Transverse colon (tissue), 4 donors: ENCODE measurements around the gene PGLYRP3. TPM values are rescaled to one million over a fixed set of nuclear protein-coding genes. Genes with fewer than 3 reads are reported as not detected.

Source experiments
- DNase-seq: peaks from one replicate; pipeline ENCODE4 v3.0.0-alpha.2; 2019
- H3K27ac ChIP-seq, 4 donors: fragments of 200-600 bp; sonication (generic); 2 replicates each; pipeline ENCODE4 v1.5.1; 2016 to 2018; ENCODE audit warnings: inconsistent platforms in 4 of 4
- H3K27me3 ChIP-seq: fragments of 200-600 bp; sonication (generic); 2 replicates; pipeline ENCODE4 v1.5.1; 2017; ENCODE audit warnings: inconsistent platforms
- H3K36me3 ChIP-seq, 4 donors: fragments of 200-600 bp; sonication (generic); 2 replicates each; pipeline ENCODE4 v1.5.1; 2017 to 2019; ENCODE audit warnings: inconsistent platforms in 4 of 4
- H3K4me1 ChIP-seq, 4 donors: fragments of 200-600 bp; sonication (generic); 2 replicates each; pipeline ENCODE4 v1.5.1; 2017 to 2020; ENCODE audit warnings: inconsistent platforms in 4 of 4
- H3K4me3 ChIP-seq, 4 donors: fragments of 200-600 bp; sonication (generic); 1 replicate in 1 of 4; 2 replicates in 3 of 4; pipeline versions ENCODE4 v1.5.1 to v1.6.1; 2017 to 2019; ENCODE audit warnings: inconsistent platforms in 4 of 4
- H3K9me3 ChIP-seq, 2 donors: fragments of 200-600 bp; sonication (generic); 2 replicates each; pipeline ENCODE4 v1.5.1; 2017 to 2019; ENCODE audit warnings: inconsistent platforms in 2 of 2
- CTCF ChIP-seq, 5 experiments: fragments of 200-600 bp in 3 of 5; fragments of 450-650 bp in 2 of 5; sonication (generic) in 3 of 5; IDR thresholded peaks; 1 replicate in 2 of 5; 2 replicates in 3 of 5; pipeline ENCODE4 v1.5.1; 2016 to 2017; ENCODE audit warnings: antibody characterized with exemption in 5 of 5, inconsistent platforms in 3 of 5, mild to moderate bottlenecking in 2 of 5, moderate library complexity in 1 of 5
- EP300 ChIP-seq: sonication (generic); formaldehyde crosslinking; IDR thresholded peaks from one replicate; pipeline ENCODE4 v1.6.1; 2017; ENCODE audit warnings: antibody characterized with exemption, low read depth
- POLR2A ChIP-seq: fragments of 450-650 bp; IDR thresholded peaks from one replicate; pipeline ENCODE4 v1.6.1; 2016; ENCODE audit warnings: antibody characterized with exemption, mild to moderate bottlenecking, moderate library complexity
- POLR2AphosphoS5 ChIP-seq, 3 donors: sonication (generic); formaldehyde crosslinking; IDR thresholded peaks; one replicate each; pipeline ENCODE4 v1.6.1; 2016; ENCODE audit warnings: antibody characterized with exemption in 3 of 3
- WGBS, 2 donors: methylation state at CpG; one replicate each; pipeline ENCODE4 v1.1.5; 2018; ENCODE audit warnings: low coverage in 1 of 2; 5-methylcytosine and 5-hydroxymethylcytosine counted together
- in situ Hi-C, 4 donors: fragments of 200-750 bp; cut with MboI; loops; one replicate each; pipeline versions ENCODE4 v1.15.0 to v1.15.1; 2017; ENCODE audit warnings: low sequenced_read_pairs in 3 of 4, low pct_ligation_motif_present in 1 of 4, low pct_unique_long_range_greater_than_20kb in 1 of 4
- intact Hi-C: fragments of 100-400 bp; cut with DNase I; formaldehyde crosslinking; loops from one replicate; pipeline ENCODE4 v1.15.1; 2023; ENCODE audit warnings: low total_unique reads
- total RNA-seq, 4 donors: library from RNA; depleted of rRNA; stranded (reverse); fragments of >200 nt; gene quantifications; one replicate each; pipeline ENCODE4 v1.1.0, GENCODE V29; 2016

The PGLYRP3 gene
- total RNA-seq, 4 donors from 2014 or later = not detected

- in situ Hi-C loops (no loop called here), intact Hi-C loops (no loop called here)
- Histone ChIP-seq H3K27me3 (no peaks in the 10 kb centered on the region), H3K27ac (no peak overlapping the region), H3K4me1 (no peaks in the 10 kb centered on the region), H3K36me3 (no peaks in the 10 kb centered on the region), H3K9me3 (no peaks in the 10 kb centered on the region), H3K4me3 (no peak overlapping the region)
- TF ChIP-seq CTCF (IDR thresholded peaks at IDR 0.05) = no peak
- TF ChIP-seq POLR2AphosphoS5 (IDR thresholded peaks at IDR 0.05) = no peak
- TF ChIP-seq EP300 = no peak
- TF ChIP-seq POLR2A = no peak
- DNase-seq = no peak
- 96 to 100% methylated on average over 1 to 4 of the region's 4 CpGs for WGBS, 2 donors
These were observed 28.7 kb upstream of the PGLYRP3 start for GRCh38 chr1:153341431-153341934.

DNA sequence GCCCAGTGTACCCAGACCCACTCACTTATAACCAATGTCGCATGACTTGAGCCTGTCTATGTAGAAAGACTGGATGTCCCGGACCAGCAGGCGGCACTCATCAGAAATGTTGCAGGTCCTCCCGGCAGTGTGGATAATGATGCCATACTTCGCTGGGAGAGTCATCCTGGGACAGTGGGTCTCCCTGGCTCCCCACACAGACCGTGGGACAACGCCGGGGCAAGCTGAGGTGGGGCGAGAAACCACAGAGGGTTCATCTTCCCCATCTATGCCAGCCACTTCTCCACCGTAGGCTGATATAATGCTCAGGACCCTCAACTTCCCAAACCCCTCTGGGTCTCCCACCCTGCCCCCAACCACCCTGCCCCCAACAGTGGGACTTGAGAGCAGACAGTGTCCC, 27.6 kb upstream of the PGLYRP3 start:
- Histone ChIP-seq H3K4me3 (no peak overlapping the region), H3K4me1 (no peaks in the 10 kb centered on the region), H3K27ac (no peak overlapping the region), H3K36me3 (no peaks in the 10 kb centered on the region), H3K27me3 (no peaks in the 10 kb centered on the region), H3K9me3 (no peaks in the 10 kb centered on the region)
- intact Hi-C loops = no loop called here
- TF ChIP-seq POLR2AphosphoS5 (IDR thresholded peaks at IDR 0.05) (no peak), CTCF (IDR thresholded peaks at IDR 0.05) (no peak), EP300 (no peak), POLR2A (no peak)
- in situ Hi-C loops = no loop called here
- WGBS, 2 donors = 95% methylated on average over 10 of the region's 10 CpGs; no CpG with 5 or more reads in 1 of the 2 donors
- DNase-seq = no peak

DNA sequence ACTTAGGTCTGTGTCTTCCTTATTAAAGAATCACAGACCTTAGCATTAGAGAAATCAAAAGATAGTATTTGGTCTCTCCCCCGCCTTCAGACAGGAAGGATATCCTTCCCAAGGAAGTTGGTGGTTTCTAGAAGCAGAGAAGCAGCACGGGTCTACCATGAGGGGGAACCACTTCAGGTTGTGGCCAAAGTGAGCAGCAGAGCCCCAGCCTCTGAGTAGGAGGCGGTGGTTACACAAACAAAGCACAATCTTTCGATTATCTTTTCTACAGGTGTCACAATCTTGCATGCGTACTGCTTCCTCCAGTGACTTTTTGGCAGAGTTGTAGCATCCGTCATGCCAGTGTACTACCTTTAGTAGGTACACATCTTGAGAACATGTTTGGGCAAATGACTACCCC, 27.1 kb upstream of the PGLYRP3 start:
- intact Hi-C loops (no loop called here), in situ Hi-C loops (no loop called here)
- Histone ChIP-seq H3K4me3 (no peak overlapping the region), H3K4me1 (no peaks in the 10 kb centered on the region), H3K36me3 (no peaks in the 10 kb centered on the region), H3K27me3 (no peaks in the 10 kb centered on the region), H3K9me3 (no peaks in the 10 kb centered on the region), H3K27ac (no peak overlapping the region)
- DNase-seq = no peak
- 63 to 92% methylated on average over 4 to 6 of the region's 6 CpGs for WGBS, 2 donors
- TF ChIP-seq POLR2AphosphoS5 (IDR thresholded peaks at IDR 0.05) (no peak), CTCF (IDR thresholded peaks at IDR 0.05) (no peak), POLR2A (no peak), EP300 (no peak)

DNA sequence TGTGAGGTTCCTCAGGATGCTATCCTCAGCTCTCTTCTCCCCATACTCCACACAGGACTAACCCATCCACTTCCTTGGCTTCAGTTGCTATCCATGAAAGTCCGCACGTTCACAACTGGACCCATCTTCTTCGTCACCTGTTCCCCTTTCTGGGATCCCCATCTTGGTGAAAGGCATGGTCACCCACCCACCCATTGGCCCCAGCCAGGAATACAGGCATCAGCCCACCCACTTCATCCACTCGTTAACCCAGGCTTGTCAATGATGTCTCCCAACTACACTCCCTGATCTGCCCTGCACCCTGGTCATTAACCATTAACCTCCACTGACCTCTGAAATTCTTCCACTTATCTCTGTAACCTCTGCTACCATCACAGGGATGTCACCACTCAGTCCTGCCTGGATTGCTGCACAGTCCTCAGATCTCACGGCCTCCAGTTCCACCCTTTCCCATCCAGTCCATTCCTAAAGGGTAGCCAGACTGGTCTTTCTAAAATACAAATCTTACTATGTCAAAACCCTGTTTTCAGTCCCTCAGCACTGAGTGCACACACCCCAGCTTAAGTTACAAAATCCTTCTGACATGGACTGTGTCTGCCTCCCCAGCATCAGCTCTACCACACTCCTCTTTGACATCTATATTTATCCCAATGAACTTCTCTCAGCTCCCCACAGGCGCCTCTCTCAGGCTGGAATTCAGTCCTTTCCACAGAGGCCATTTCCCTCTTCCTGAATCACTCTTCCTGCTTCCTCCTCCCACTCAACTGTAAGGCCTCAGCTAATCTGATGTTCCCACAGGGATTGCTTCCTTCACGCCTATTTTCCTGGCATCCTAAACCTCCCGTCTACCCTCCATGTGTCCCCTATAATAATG, 25.5 kb upstream of the PGLYRP3 start:
- Histone ChIP-seq H3K4me1 (no peaks in the 10 kb centered on the region), H3K36me3 (no peaks in the 10 kb centered on the region), H3K4me3 (no peak overlapping the region), H3K27me3 (no peaks in the 10 kb centered on the region), H3K27ac (no peak overlapping the region), H3K9me3 (no peaks in the 10 kb centered on the region)
- WGBS, 2 donors = 79% methylated on average over 8 of the region's 8 CpGs
- DNase-seq = no peak
- no peak for TF ChIP-seq CTCF (IDR thresholded peaks at IDR 0.05)
- TF ChIP-seq POLR2AphosphoS5 (IDR thresholded peaks at IDR 0.05) = no peak
- TF ChIP-seq EP300 = no peak
- no peak for TF ChIP-seq POLR2A
- in situ Hi-C loops = no loop called here
- intact Hi-C loops = no loop called here
